ENCODE results near the gene TMEFF1.

- TF ChIP-seq CTCF (IDR thresholded peaks at IDR 0.05) (no peak), POLR2A (IDR thresholded peaks at IDR 0.05) (no peak)
Measured at GRCh38 chr9:100561256-100561655, 88.3 kb downstream of the TMEFF1 start.
